T-cell (primary cell): ENCODE results near the gene MAP3K10. TPM values are rescaled to one million over a fixed set of nuclear protein-coding genes. Genes with fewer than 3 reads are reported as not detected.
A peak's percentile ranks its signal among the peaks of the same experiment; 100 is the strongest.
"Not testable (repeated sequence)": the region's sequence is repeated elsewhere in the genome, so short reads cannot be mapped to it uniquely, and the experiment has no call there.

Experiments
- ATAC-seq, 4 experiments: fragments of 200-7000 bp in 3 of 4; fragments of 150-1000 bp in 1 of 4; cut with Tn5 transposase; replicated peaks in 1 of 4; 1 replicate in 3 of 4; 2 replicates in 1 of 4; pipeline ENCODE4 v1.10.0; 2021; ENCODE audit warnings: moderate library complexity in 3 of 4, mild to moderate bottlenecking in 2 of 4, moderate number of reproducible peaks in 1 of 4
- CTCF ChIA-PET, 2 donors: fragments of 300-600 bp; sonication (Branson Sonifier 250); formaldehyde crosslinking; loops; one replicate each; lab custom pipeline; 2022; ENCODE audit warnings: antibody characterized with exemption in 2 of 2; lab: Charles Lee
- POLR2A ChIA-PET, 2 donors: fragments of 300-600 bp; sonication (Branson Sonifier 250); formaldehyde crosslinking; loops; one replicate each; lab custom pipeline; 2022; ENCODE audit warnings: antibody characterized with exemption in 2 of 2; lab: Charles Lee
- DNase-seq, 35 experiments: peaks; one replicate each; pipeline versions ENCODE4 v3.0.0 to v3.0.0-alpha.2; 2013 to 2023
- H3K27ac ChIP-seq: one replicate; pipeline ENCODE4 v1.5.1; 2013; ENCODE audit warnings: low read length
- H3K27me3 ChIP-seq, 2 experiments: replicated peaks in 1 of 2; 1 replicate in 1 of 2; 2 replicates in 1 of 2; pipeline versions ENCODE4 v1.6.1 to v1.7.0; 2013; ENCODE audit warnings: low read length in 1 of 2, mixed read lengths in 1 of 2; ENCODE audit not compliant: control insufficient read depth in 2 of 2, insufficient read depth in 2 of 2; ENCODE audit errors: extremely low read depth in 1 of 2
- H3K36me3 ChIP-seq, 2 donors: 1 replicate in 1 of 2; 2 replicates in 1 of 2; pipeline versions ENCODE4 v1.6.1 to v1.7.0; 2013; ENCODE audit warnings: low read length in 1 of 2; ENCODE audit not compliant: control insufficient read depth in 2 of 2, insufficient read depth in 1 of 2; ENCODE audit errors: extremely low read depth in 1 of 2
- H3K4me1 ChIP-seq, 2 experiments: 1 replicate in 1 of 2; 2 replicates in 1 of 2; pipeline versions ENCODE4 v1.6.1 to v1.7.0; 2013; ENCODE audit warnings: low read length in 2 of 2, mixed read lengths in 1 of 2; ENCODE audit not compliant: insufficient read depth in 2 of 2, control insufficient read depth in 1 of 2; ENCODE audit errors: extremely low read depth in 1 of 2
- H3K4me3 ChIP-seq, 2 donors: 1 replicate in 1 of 2; 2 replicates in 1 of 2; pipeline versions ENCODE4 v1.5.1 to v1.7.0; 2013; ENCODE audit warnings: mild to moderate bottlenecking in 2 of 2, low read length in 1 of 2, moderate library complexity in 1 of 2; ENCODE audit not compliant: control insufficient read depth in 1 of 2; ENCODE audit errors: extremely low read depth in 1 of 2
- H3K9me3 ChIP-seq: 2 replicates; pipeline ENCODE4 v1.7.0; 2013
- H3K27ac Mint-ChIP-seq, 2 donors: one replicate each; pipeline ENCODE4 v1.8.0; 2020 to 2021; ENCODE audit warnings: mild to moderate bottlenecking in 2 of 2, mixed read lengths in 2 of 2
- H3K27me3 Mint-ChIP-seq, 2 donors: one replicate each; pipeline ENCODE4 v1.8.0; 2021 to 2022; ENCODE audit warnings: mixed read lengths in 2 of 2
- H3K36me3 Mint-ChIP-seq: one replicate; pipeline ENCODE4 v1.8.0; 2021; ENCODE audit warnings: mixed read lengths
- H3K4me1 Mint-ChIP-seq, 3 donors: one replicate each; pipeline ENCODE4 v1.8.0; 2020 to 2022; ENCODE audit warnings: mixed read lengths in 3 of 3, mild to moderate bottlenecking in 1 of 3
- H3K4me3 Mint-ChIP-seq, 3 donors: one replicate each; pipeline ENCODE4 v1.8.0; 2020 to 2022; ENCODE audit warnings: mild to moderate bottlenecking in 3 of 3, mixed read lengths in 3 of 3, moderate library complexity in 3 of 3
- H3K9me3 Mint-ChIP-seq, 3 donors: one replicate each; pipeline ENCODE4 v1.8.0; 2020 to 2022; ENCODE audit warnings: mixed read lengths in 3 of 3
- WGBS: methylation state at CpG from one replicate; pipeline ENCODE4 v1.1.5; 2013; ENCODE audit warnings: missing lambda C conversion rate; ENCODE audit not compliant: insufficient coverage; 5-methylcytosine and 5-hydroxymethylcytosine counted together
- total RNA-seq, 35 experiments: library from RNA in 6 of 35; stranded (reverse) in 6 of 35; fragments of 120-200 nt in 1 of 35; gene quantifications; one replicate each; pipeline versions ENCODE4 v1.2.1 to v1.2.4 and lab custom pipeline; 2013 to 2026

MAP3K10 gene
- total RNA-seq, 5 donors from 2014 or later (not counting 1 experiment from before 2014, with no cell fraction given): 20.9 to 39.6 (median 33.0) TPM

DNA sequence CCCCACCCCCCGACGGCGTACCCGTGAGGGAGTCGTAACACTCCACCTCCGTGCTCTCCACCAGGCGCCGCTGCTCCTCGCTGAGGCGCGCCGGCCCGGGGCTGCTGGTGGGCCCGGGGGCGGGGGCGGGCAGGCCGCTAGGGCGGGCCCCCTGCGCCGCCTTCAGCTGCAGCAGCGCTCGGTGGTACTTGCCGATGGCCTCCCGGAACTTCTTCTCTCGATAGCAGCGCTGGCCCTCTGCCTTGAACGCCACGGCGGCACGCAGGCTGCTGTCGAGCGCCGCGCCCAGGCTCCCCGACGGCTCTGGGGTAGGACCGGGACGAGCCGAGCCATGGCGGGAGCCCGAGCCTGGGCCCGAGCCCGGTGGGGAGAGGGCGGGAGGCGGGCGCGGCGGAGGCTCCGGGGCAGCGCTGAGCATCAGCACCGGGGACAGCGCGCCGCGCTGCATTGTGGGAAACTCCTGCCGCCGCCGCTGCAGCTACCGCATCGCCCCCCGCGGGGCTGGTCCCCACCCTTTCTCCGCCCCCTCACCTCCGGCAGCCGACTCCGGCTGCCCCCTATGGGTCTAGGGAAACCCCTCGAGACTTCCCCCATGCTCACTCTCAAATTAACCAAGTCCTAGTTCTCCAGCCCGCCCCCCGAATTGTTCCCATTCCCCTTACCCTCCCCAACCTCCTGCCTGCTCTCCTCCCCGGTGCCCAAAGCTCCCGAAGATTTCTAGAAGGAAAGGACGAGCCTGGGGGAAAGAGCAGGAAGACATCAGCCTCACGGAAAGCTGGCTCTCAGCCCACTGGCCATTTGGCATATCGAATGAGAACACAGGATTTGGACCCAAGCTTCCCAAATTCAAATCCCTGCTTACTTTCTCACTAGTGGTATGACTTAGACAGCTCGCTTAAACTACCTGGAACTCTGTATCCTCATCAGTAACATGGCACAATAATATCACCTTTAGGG, 27.0 kb downstream of the MAP3K10 start, which contains the start of gene TTC9B:
TTC9B (minus strand) TSS at position 451 of the 957 bp plus-strand sequence; CDS start at position 448, 3 bp downstream.
- H3K9me3 Mint-ChIP-seq: peaks cover 0 to 4% (median 0%) of the 10 kb centered on the region in 3 donors
- DNase-seq (peak in 32 of 35 experiments; percentile 22 to 74 (median 49)), ATAC-seq (peak; percentile 47 to 60 (median 48))
- 4% methylated on average over 64 of the region's 75 CpGs for WGBS
- Histone ChIP-seq H3K27ac (no peak within 1 kb of the TSS), H3K4me3 (no peak within 1 kb of the TSS), H3K9me3 (no peaks in the 10 kb centered on the region), H3K36me3 (no peaks in the 10 kb centered on the region), H3K4me1 (peaks cover 0 to 25% of the 10 kb centered on the region in 2 experiments), H3K27me3 (peaks cover 15 to 66% of the 10 kb centered on the region in 2 experiments)
- H3K4me1 Mint-ChIP-seq: peaks cover 4 to 15% (median 8%) of the 10 kb centered on the region in 3 donors
- H3K4me3 Mint-ChIP-seq: no peak within 1 kb of the TSS
- no peak within 1 kb of the TSS for H3K27ac Mint-ChIP-seq
- ChIA-PET CTCF (interaction anchor here (0.6 to 0.7 kb wide), 2 partner anchors 16 to 179 kb away, joined by 3 to 4 read pairs; no protein-coding TSS in a partner anchor), POLR2A (no interaction called here)
- H3K27me3 Mint-ChIP-seq: peaks cover 37 to 50% of the 10 kb centered on the region in 2 donors
- H3K36me3 Mint-ChIP-seq: no peaks in the 10 kb centered on the region

- POLR2A ChIA-PET, H3K36me3 ChIP-seq, H3K9me3 ChIP-seq, H3K27ac Mint-ChIP-seq, H3K27ac ChIP-seq, ATAC-seq, H3K4me3 ChIP-seq, DNase-seq, H3K9me3 Mint-ChIP-seq, H3K4me3 Mint-ChIP-seq, H3K36me3 Mint-ChIP-seq: not testable (repeated sequence)
- Mint-ChIP-seq H3K27me3 (peaks cover 38 to 56% of the 10 kb centered on the region in 2 donors), H3K4me1 (peaks cover 4 to 15% (median 10%) of the 10 kb centered on the region in 3 donors)
- WGBS: 84% methylated on average over 2 of the region's 4 CpGs
- CTCF ChIA-PET: interaction anchor here in 1 of 2 donors (0.6 kb wide), 1 partner anchor 179 kb away, joined by 4 read pairs; no protein-coding TSS in a partner anchor
- peaks cover 0 to 29% of the 10 kb centered on the region in 2 experiments for H3K4me1 ChIP-seq
- H3K27me3 ChIP-seq: peaks cover 15 to 74% of the 10 kb centered on the region in 2 experiments
These were observed 27.8 kb downstream of the MAP3K10 start for GRCh38 chr19:40219029-40219428.

DNA sequence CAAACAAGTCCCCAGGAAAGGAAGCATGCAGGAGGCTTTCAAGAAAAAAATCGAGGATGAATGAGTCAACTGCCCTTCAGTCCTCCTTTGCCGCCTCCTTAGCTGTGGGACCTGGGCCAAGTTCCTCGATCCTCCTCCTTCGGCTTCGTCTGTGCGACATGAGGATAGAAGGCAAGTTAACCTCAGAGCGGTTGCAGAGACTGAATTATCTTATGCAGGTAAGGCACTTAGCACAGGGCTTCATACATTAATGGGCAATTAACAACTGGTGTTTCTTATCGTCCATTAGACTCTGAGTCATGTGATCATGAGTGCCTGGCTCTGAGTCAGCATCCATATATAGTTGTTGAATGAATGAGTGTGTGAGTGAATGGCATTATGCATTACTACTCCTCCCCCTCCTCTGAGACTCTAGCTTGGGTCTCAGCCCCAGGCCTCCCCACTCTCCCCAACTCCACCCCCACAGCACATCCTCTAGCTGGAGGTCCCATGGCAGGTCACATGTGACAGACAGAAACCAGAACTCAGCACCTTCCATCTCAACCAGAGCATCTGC, 28.6 kb downstream of the MAP3K10 start:
- no peak for ATAC-seq

GRCh38 chr19:40220674-40221073, 29.4 kb downstream of the MAP3K10 start:
- Mint-ChIP-seq H3K4me3 (no peak overlapping the region), H3K27ac (no peak overlapping the region), H3K9me3 (peaks cover 0 to 4% (median 0%) of the 10 kb centered on the region in 3 donors), H3K27me3 (peaks cover 54 to 73% of the 10 kb centered on the region in 2 donors), H3K36me3 (peaks cover 5% of the 10 kb centered on the region), H3K4me1 (peaks cover 8 to 21% (median 19%) of the 10 kb centered on the region in 3 donors)
- POLR2A ChIA-PET: interaction anchor here in 1 of 2 donors (0.7 kb wide), 1 partner anchor 279 kb away, joined by 7 read pairs; no protein-coding TSS in a partner anchor
- no peaks in the 10 kb centered on the region for H3K9me3 ChIP-seq
- WGBS: 80% methylated on average over 7 of the region's 9 CpGs
- no peak overlapping the region for H3K4me3 ChIP-seq
- peaks cover 0 to 32% of the 10 kb centered on the region in 2 experiments for H3K4me1 ChIP-seq
- no peak overlapping the region for H3K27ac ChIP-seq
- no peaks in the 10 kb centered on the region for H3K36me3 ChIP-seq
- ATAC-seq (no peak), DNase-seq (no peak)
- peaks cover 18 to 91% of the 10 kb centered on the region in 2 experiments for H3K27me3 ChIP-seq
- CTCF ChIA-PET: interaction anchor here in 1 of 2 donors (1.1 kb wide), 1 partner anchor 77 kb away, joined by 3 read pairs; no protein-coding TSS in a partner anchor

More for the DNA sequence above, 28.6 kb downstream of the MAP3K10 start:
- Histone ChIP-seq H3K27ac (no peak overlapping the region), H3K4me3 (no peak overlapping the region), H3K27me3 (peaks cover 15 to 82% of the 10 kb centered on the region in 2 experiments), H3K9me3 (no peaks in the 10 kb centered on the region), H3K4me1 (peaks cover 0 to 29% of the 10 kb centered on the region in 2 experiments), H3K36me3 (no peaks in the 10 kb centered on the region)
- Mint-ChIP-seq H3K36me3 (no peaks in the 10 kb centered on the region), H3K4me1 (peaks cover 4 to 16% (median 15%) of the 10 kb centered on the region in 3 donors), H3K4me3 (no peak overlapping the region), H3K9me3 (peaks cover 0 to 4% (median 0%) of the 10 kb centered on the region in 3 donors), H3K27me3 (peaks cover 46 to 64% of the 10 kb centered on the region in 2 donors), H3K27ac (peak overlapping the region in 1 of 2 donors; percentile 8)
- DNase-seq: no peak
- WGBS: 59% methylated on average over 8 of the region's 8 CpGs
- ChIA-PET POLR2A (no interaction called here), CTCF (no interaction called here)

- Mint-ChIP-seq H3K27me3 (peaks cover 54 to 70% of the 10 kb centered on the region in 2 donors), H3K4me1 (peaks cover 15 to 27% (median 24%) of the 10 kb centered on the region in 3 donors), H3K27ac (peak overlapping the region in 1 of 2 donors; percentile 80), H3K9me3 (peaks cover 0 to 4% (median 0%) of the 10 kb centered on the region in 3 donors), H3K36me3 (peaks cover 5% of the 10 kb centered on the region), H3K4me3 (peak overlapping the region in 1 of 3 donors; percentile 59)
- DNase-seq (peak; percentile 54 to 89 (median 73)), ATAC-seq (peak; percentile 79 to 83 (median 82))
- H3K9me3 ChIP-seq: no peaks in the 10 kb centered on the region
- H3K36me3 ChIP-seq: no peaks in the 10 kb centered on the region
- H3K27ac ChIP-seq: no peak overlapping the region
- H3K4me1 ChIP-seq: peaks cover 0 to 39% of the 10 kb centered on the region in 2 experiments
- H3K27me3 ChIP-seq: peaks cover 10 to 91% of the 10 kb centered on the region in 2 experiments
- POLR2A ChIA-PET: no interaction called here
- WGBS: 61% methylated on average over 22 of the region's 41 CpGs
- H3K4me3 ChIP-seq: no peak overlapping the region
- CTCF ChIA-PET: interaction anchor here in 1 of 2 donors (0.6 kb wide), 1 partner anchor 796 kb away, joined by 5 read pairs; no protein-coding TSS in a partner anchor
These were observed 30.8 kb downstream of the MAP3K10 start for GRCh38 chr19:40221858-40222619.
